PC-9 (cell line): ENCODE results near the gene SYNPO.

ENCODE experiments used
- CTCF ChIP-seq: fragments of 200-600 bp; sonication (generic); conservative IDR thresholded peaks from 2 replicates; pipeline ENCODE4 v1.6.1; 2017; ENCODE audit warnings: mixed run types, antibody characterized with exemption, mild to moderate bottlenecking, moderate library complexity
- EZH2 ChIP-seq: fragments of 200-600 bp; sonication (generic); IDR thresholded peaks from 2 replicates; pipeline ENCODE4 v1.8.0; 2017; ENCODE audit warnings: antibody characterized with exemption, low read depth

- TF ChIP-seq CTCF = no peak
- no peak for TF ChIP-seq EZH2
Measured at GRCh38 chr5:150605546-150605945, 34.9 kb upstream of the SYNPO start.
